Cardiac muscle cell (in vitro differentiated cells and primary cell): Measurements from ENCODE around the gene PKD1. TPM values are rescaled to one million over a fixed set of nuclear protein-coding genes. Genes with fewer than 3 reads are reported as not detected.
"Not testable (repeated sequence)": the region's sequence is repeated elsewhere in the genome, so short reads cannot be mapped to it uniquely, and the experiment has no call there.

Experiments used
- DNase-seq, 2 donors: peaks; one replicate each; pipeline versions ENCODE4 v3.0.0 to v3.0.0-alpha.2; 2010 to 2017; ENCODE audit warnings: low read depth in 1 of 2, low spot score in 1 of 2
- H3K27ac ChIP-seq: fragments of 200-600 bp; sonication (generic); 2 replicates; pipeline ENCODE4 v1.5.1; 2016
- H3K27me3 ChIP-seq: fragments of 200-600 bp; sonication (generic); 2 replicates; pipeline ENCODE4 v1.6.0; 2016; ENCODE audit warnings: control low read depth
- H3K36me3 ChIP-seq: fragments of 200-600 bp; sonication (generic); 2 replicates; pipeline ENCODE4 v1.5.1; 2016; ENCODE audit warnings: control low read depth
- H3K4me1 ChIP-seq: fragments of 200-600 bp; sonication (generic); 2 replicates; pipeline ENCODE4 v1.8.1; 2017; ENCODE audit warnings: low read depth, mild to moderate bottlenecking, mixed run types
- H3K4me3 ChIP-seq: fragments of 200-600 bp; sonication (generic); 2 replicates; pipeline ENCODE4 v1.5.1; 2016; ENCODE audit warnings: mild to moderate bottlenecking
- H3K9me3 ChIP-seq: fragments of 200-600 bp; sonication (generic); 2 replicates; pipeline ENCODE4 v1.5.1; 2017; ENCODE audit warnings: low read depth, mild to moderate bottlenecking, control low read depth
- polyA plus RNA-seq: library from polyadenylated mRNA; unstranded; fragments of >200 nt; fragmentation: Nextera tagmentation; extraction: Ambion mirVana; gene quantifications from 2 replicates; pipeline ENCODE4 v1.2.1, GENCODE V29; 2016
- total RNA-seq: library from RNA; depleted of rRNA; stranded (reverse); fragments of >200 nt; gene quantifications from 2 replicates; pipeline ENCODE4 v1.2.3, GENCODE V29; 2016
- TF ChIP-seq, protein P1 (sequence below): IDR thresholded peaks from 2 replicates; pipeline ENCODE4 v1.5.1; 2012; ENCODE audit warnings: low read depth, mild to moderate bottlenecking, low read length

The PKD1 gene
- total and polyA plus RNA-seq, 2 experiments from 2014 or later: 49.9 to 206 TPM

- Histone ChIP-seq H3K4me1 (peaks cover 16% of the 10 kb centered on the region), H3K27ac (peak overlapping the region; percentile 96)
- not testable (repeated sequence) for H3K27me3 ChIP-seq, H3K36me3 ChIP-seq, DNase-seq, H3K4me3 ChIP-seq, H3K9me3 ChIP-seq
Observed at GRCh38 chr16:2123706-2124376, 11.9 kb downstream of the PKD1 start.

DNA sequence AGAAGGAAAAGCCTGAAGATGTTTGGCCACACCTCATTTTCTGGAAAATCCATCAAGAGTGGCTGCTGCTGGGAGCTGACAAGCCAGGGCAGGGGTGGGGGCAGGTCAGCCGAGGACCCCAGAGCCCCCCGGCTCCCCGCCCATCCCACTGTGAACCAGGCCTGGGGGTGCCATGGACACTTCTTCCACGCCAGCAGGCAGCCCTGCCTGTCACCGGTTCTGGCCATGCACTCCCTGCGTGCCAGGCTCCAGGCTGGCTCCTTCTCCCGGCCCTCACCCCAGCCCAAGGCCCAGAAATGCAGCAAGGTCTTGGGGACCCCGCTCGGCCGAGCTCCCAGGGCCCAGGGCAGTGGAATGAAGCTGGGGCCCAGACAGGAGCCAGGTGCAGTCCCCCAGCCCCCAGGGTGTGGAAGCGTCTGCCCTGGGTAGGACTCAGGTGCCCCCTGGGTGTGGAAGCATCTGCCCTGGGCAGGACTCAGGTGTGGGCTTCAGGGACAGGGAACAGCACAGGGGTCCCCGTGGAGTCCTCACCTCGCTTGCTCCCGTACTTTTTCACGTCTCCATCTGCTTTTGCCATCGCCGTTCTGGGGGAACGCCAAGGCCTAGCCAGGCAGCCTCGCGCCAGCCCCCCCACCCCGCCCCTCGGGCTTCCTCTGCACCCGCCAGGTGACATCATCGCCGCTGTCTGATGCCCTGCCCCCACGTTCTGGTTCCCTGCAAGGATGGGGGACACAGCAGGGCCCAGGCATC, 12.6 kb downstream of the PKD1 start:
- not testable (repeated sequence) for H3K4me3 ChIP-seq, H3K9me3 ChIP-seq, H3K27ac ChIP-seq, H3K36me3 ChIP-seq, DNase-seq, H3K27me3 ChIP-seq
- H3K4me1 ChIP-seq: peaks cover 16% of the 10 kb centered on the region

- no peaks in the 10 kb centered on the region for H3K36me3 ChIP-seq
- peaks cover 16% of the 10 kb centered on the region for H3K4me1 ChIP-seq
- H3K4me3 ChIP-seq: no peak overlapping the region
- DNase-seq: no peak
- TF ChIP-seq, protein P1, sequence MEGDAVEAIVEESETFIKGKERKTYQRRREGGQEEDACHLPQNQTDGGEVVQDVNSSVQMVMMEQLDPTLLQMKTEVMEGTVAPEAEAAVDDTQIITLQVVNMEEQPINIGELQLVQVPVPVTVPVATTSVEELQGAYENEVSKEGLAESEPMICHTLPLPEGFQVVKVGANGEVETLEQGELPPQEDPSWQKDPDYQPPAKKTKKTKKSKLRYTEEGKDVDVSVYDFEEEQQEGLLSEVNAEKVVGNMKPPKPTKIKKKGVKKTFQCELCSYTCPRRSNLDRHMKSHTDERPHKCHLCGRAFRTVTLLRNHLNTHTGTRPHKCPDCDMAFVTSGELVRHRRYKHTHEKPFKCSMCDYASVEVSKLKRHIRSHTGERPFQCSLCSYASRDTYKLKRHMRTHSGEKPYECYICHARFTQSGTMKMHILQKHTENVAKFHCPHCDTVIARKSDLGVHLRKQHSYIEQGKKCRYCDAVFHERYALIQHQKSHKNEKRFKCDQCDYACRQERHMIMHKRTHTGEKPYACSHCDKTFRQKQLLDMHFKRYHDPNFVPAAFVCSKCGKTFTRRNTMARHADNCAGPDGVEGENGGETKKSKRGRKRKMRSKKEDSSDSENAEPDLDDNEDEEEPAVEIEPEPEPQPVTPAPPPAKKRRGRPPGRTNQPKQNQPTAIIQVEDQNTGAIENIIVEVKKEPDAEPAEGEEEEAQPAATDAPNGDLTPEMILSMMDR: no peak
- H3K27ac ChIP-seq: no peak overlapping the region
- H3K27me3 ChIP-seq: no peaks in the 10 kb centered on the region
- no peaks in the 10 kb centered on the region for H3K9me3 ChIP-seq
Observed at GRCh38 chr16:2122429-2122828, 13.3 kb downstream of the PKD1 start.

DNA sequence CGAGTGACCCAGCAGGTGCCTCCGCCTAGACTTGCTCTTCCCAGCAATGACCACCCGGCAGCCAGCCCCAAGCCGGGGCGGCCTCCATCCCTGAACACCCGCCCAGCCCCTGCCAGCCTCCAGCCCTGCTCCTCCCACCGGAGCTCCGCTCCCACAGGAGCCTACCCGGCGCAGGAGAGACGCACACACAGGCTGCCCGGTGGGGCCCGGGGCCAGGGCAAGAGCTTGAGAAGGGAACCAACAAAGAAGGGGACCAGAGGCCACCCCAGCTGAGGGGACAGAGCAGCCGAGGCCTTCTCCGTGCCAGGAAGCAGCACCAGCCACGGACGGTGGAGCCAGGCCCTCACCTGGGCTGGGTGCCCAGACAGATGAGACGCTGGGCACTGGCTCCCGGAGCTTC, 13.8 kb downstream of the PKD1 start:
- Histone ChIP-seq H3K27ac (no peak overlapping the region), H3K4me1 (peaks cover 16% of the 10 kb centered on the region)
- TF ChIP-seq, protein P1: no peak

GRCh38 chr16:2121325-2121724, 14.4 kb downstream of the PKD1 start:
- not testable (repeated sequence) for H3K4me3 ChIP-seq, H3K27ac ChIP-seq, H3K27me3 ChIP-seq, H3K36me3 ChIP-seq, H3K9me3 ChIP-seq
- H3K4me1 ChIP-seq: peaks cover 16% of the 10 kb centered on the region
- DNase-seq: peak; percentile 20 to 37

More for the DNA sequence above, 13.8 kb downstream of the PKD1 start:
- DNase-seq: no peak
- Histone ChIP-seq H3K4me3 (no peak overlapping the region), H3K36me3 (no peaks in the 10 kb centered on the region), H3K27me3 (no peaks in the 10 kb centered on the region), H3K9me3 (no peaks in the 10 kb centered on the region)

GRCh38 chr16:2117960-2118722, 17.6 kb downstream of the PKD1 start:
- not testable (repeated sequence) for H3K27ac ChIP-seq, H3K27me3 ChIP-seq, H3K4me1 ChIP-seq, H3K4me3 ChIP-seq, DNase-seq, H3K36me3 ChIP-seq, H3K9me3 ChIP-seq

- not testable (repeated sequence) for H3K9me3 ChIP-seq, H3K36me3 ChIP-seq, H3K4me3 ChIP-seq, H3K4me1 ChIP-seq, H3K27ac ChIP-seq, H3K27me3 ChIP-seq, DNase-seq
Observed at GRCh38 chr16:2117341-2117740, 18.4 kb downstream of the PKD1 start.

DNA sequence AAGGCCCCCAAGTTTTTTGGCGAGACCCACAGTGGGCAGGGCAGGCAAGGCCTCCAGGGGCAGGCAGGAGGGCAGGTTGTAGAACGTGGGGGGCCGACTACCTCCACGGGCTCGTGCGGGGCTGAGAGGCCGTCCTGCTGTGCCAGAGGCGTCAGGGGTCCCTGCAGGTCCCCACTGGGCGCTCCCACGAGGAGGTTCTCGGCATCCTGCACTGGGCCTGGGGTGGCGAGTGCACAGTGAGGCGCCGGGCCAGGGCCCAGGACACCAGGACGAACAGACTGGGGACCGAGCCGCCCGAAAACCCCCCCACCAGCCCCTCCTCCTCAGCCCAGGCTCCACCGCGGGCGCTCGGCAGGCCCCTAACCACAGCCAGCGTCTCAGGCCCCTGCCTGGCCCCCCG, 19.3 kb downstream of the PKD1 start:
- not testable (repeated sequence) for H3K4me3 ChIP-seq, H3K36me3 ChIP-seq, H3K4me1 ChIP-seq, H3K27me3 ChIP-seq, H3K27ac ChIP-seq, H3K9me3 ChIP-seq, DNase-seq
